Right atrium auricular region (tissue), 2 donors: Measurements from ENCODE around the gene ADCK1. TPM values are rescaled to one million over a fixed set of nuclear protein-coding genes. Genes with fewer than 3 reads are reported as not detected.

ENCODE experiments used
- DNase-seq: peaks from one replicate; pipeline ENCODE4 v3.0.0-alpha.2; 2019; ENCODE audit warnings: low spot score
- H3K27ac ChIP-seq, 2 donors: fragments of 200-600 bp; sonication (generic); 1 replicate in 1 of 2; 2 replicates in 1 of 2; pipeline ENCODE4 v1.5.1; 2016 to 2019
- H3K27me3 ChIP-seq, 2 donors: fragments of 200-600 bp; sonication (generic); one replicate each; pipeline versions ENCODE4 v1.5.1 to v1.6.0; 2017 to 2019
- H3K36me3 ChIP-seq: fragments of 200-600 bp; sonication (generic); one replicate; pipeline ENCODE4 v1.5.1; 2016
- H3K4me1 ChIP-seq, 2 donors: fragments of 200-600 bp; sonication (generic); one replicate each; pipeline versions ENCODE4 v1.5.1 to v1.6.0; 2017 to 2019
- H3K4me3 ChIP-seq, 2 donors: fragments of 200-600 bp; sonication (generic); 1 replicate in 1 of 2; 2 replicates in 1 of 2; pipeline ENCODE4 v1.5.1; 2017 to 2019; ENCODE audit warnings: mild to moderate bottlenecking in 1 of 2, moderate library complexity in 1 of 2
- H3K9me3 ChIP-seq, 2 donors: fragments of 200-600 bp; sonication (generic); one replicate each; pipeline ENCODE4 v1.5.1; 2019
- CTCF ChIP-seq, 2 donors: fragments of 200-600 bp; sonication (generic); IDR thresholded peaks; one replicate each; pipeline ENCODE4 v1.5.1; 2019; ENCODE audit warnings: antibody characterized with exemption in 2 of 2
- total RNA-seq, 2 donors: library from RNA; depleted of rRNA; stranded (reverse); fragments of >200 nt; gene quantifications; one replicate each; pipeline ENCODE4 v1.1.0, GENCODE V29; 2016

ADCK1 gene
- total RNA-seq, 2 donors from 2014 or later: 5.5 to 8.3 TPM

GRCh38 chr14:77864085-77864484 is 64.2 kb downstream of the ADCK1 start:
- no peaks in the 10 kb centered on the region for H3K36me3 ChIP-seq
- no peaks in the 10 kb centered on the region for H3K9me3 ChIP-seq
- TF ChIP-seq CTCF (IDR thresholded peaks at IDR 0.05): no peak

GRCh38 chr14:77864580-77864979 is 64.7 kb downstream of the ADCK1 start:
- Histone ChIP-seq H3K27ac (no peak overlapping the region), H3K36me3 (no peaks in the 10 kb centered on the region), H3K4me3 (no peak overlapping the region), H3K27me3 (no peaks in the 10 kb centered on the region), H3K9me3 (no peaks in the 10 kb centered on the region), H3K4me1 (no peaks in the 10 kb centered on the region)
- DNase-seq: no peak
- no peak for TF ChIP-seq CTCF (IDR thresholded peaks at IDR 0.05)

More at GRCh38 chr14:77864085-77864484, 64.2 kb downstream of the ADCK1 start:
- Histone ChIP-seq H3K27ac (no peak overlapping the region), H3K4me3 (no peak overlapping the region), H3K27me3 (no peaks in the 10 kb centered on the region), H3K4me1 (no peaks in the 10 kb centered on the region)
- no peak for DNase-seq

DNA sequence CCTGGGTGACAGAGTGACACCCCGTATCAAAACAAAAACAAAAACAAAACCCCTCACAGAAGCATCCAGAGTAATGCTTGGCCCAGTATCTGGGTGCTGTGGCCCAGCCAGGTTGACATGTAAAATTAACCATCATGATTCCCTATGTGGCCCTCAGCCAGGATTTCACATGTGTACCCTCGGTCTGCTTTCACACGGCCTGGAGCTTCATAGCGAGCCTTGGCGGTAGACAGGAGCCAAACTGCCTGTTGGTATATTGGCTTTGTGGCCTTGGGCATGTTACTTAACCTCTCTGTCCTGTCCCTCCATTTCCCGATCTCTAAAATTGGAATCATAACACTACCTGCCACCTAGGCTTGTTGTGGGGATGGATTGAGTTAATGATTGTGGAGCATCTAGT is 65.5 kb downstream of the ADCK1 start:
- no peaks in the 10 kb centered on the region for H3K27me3 ChIP-seq
- TF ChIP-seq CTCF (IDR thresholded peaks at IDR 0.05): no peak
- no peaks in the 10 kb centered on the region for H3K4me1 ChIP-seq
- DNase-seq: no peak
- H3K36me3 ChIP-seq: no peaks in the 10 kb centered on the region
- H3K4me3 ChIP-seq: no peak overlapping the region
- H3K27ac ChIP-seq: no peak overlapping the region
- no peaks in the 10 kb centered on the region for H3K9me3 ChIP-seq

- Histone ChIP-seq H3K4me1 (no peaks in the 10 kb centered on the region), H3K9me3 (no peaks in the 10 kb centered on the region), H3K36me3 (no peaks in the 10 kb centered on the region), H3K27me3 (no peaks in the 10 kb centered on the region), H3K4me3 (no peak overlapping the region), H3K27ac (no peak overlapping the region)
- DNase-seq: no peak
- no peak for TF ChIP-seq CTCF (IDR thresholded peaks at IDR 0.05)
These were observed 67.0 kb downstream of the ADCK1 start for GRCh38 chr14:77866932-77867331.

- no peaks in the 10 kb centered on the region for H3K9me3 ChIP-seq
- TF ChIP-seq CTCF (IDR thresholded peaks at IDR 0.05): no peak
- no peaks in the 10 kb centered on the region for H3K27me3 ChIP-seq
- H3K27ac ChIP-seq: no peak overlapping the region
- no peak overlapping the region for H3K4me3 ChIP-seq
- H3K4me1 ChIP-seq: no peaks in the 10 kb centered on the region
- no peaks in the 10 kb centered on the region for H3K36me3 ChIP-seq
- no peak for DNase-seq
These were observed 67.6 kb downstream of the ADCK1 start for GRCh38 chr14:77867476-77867875.

GRCh38 chr14:77868552-77869285 is 68.8 kb downstream of the ADCK1 start:
- DNase-seq: no peak
- no peaks in the 10 kb centered on the region for H3K36me3 ChIP-seq
- no peak overlapping the region for H3K27ac ChIP-seq
- H3K4me1 ChIP-seq: no peaks in the 10 kb centered on the region
- H3K9me3 ChIP-seq: no peaks in the 10 kb centered on the region
- H3K4me3 ChIP-seq: no peak overlapping the region
- no peak for TF ChIP-seq CTCF (IDR thresholded peaks at IDR 0.05)
- no peaks in the 10 kb centered on the region for H3K27me3 ChIP-seq
